Uterus (tissue), 2 donors: ENCODE measurements around the gene WIPI1.

Source experiments
- CTCF ChIP-seq, 4 experiments: fragments of 200-600 bp in 2 of 4; fragments of 450-650 bp in 2 of 4; sonication (generic) in 2 of 4; IDR thresholded peaks; one replicate each; pipeline ENCODE4 v1.5.1; 2016 to 2019; ENCODE audit warnings: antibody characterized with exemption in 4 of 4, mild to moderate bottlenecking in 2 of 4, moderate library complexity in 1 of 4
- POLR2A ChIP-seq, 2 donors: fragments of 450-650 bp; IDR thresholded peaks; one replicate each; pipeline ENCODE4 v1.6.1; 2016; ENCODE audit warnings: antibody characterized with exemption in 2 of 2, mild to moderate bottlenecking in 1 of 2, moderate library complexity in 1 of 2

GRCh38 chr17:68445671-68446070, 11.6 kb downstream of the WIPI1 start:
- no peak for TF ChIP-seq POLR2A (IDR thresholded peaks at IDR 0.05)
- TF ChIP-seq CTCF (IDR thresholded peaks at IDR 0.05): no peak
